NT2/D1 (cell line): ENCODE data around the gene HRH2.

Experiments used
- DNase-seq: peaks from one replicate; pipeline ENCODE4 v3.0.0-alpha.2; 2011; ENCODE audit warnings: low read depth, low spot score
- H3K27me3 ChIP-seq: 2 replicates; pipeline ENCODE4 v1.6.0; 2011; ENCODE audit warnings: mild to moderate bottlenecking; ENCODE audit not compliant: insufficient read length, insufficient read depth
- H3K36me3 ChIP-seq: 2 replicates; pipeline ENCODE4 v1.6.1; 2011; ENCODE audit warnings: mild to moderate bottlenecking, low read length, mixed read lengths; ENCODE audit not compliant: insufficient read depth, insufficient read length
- H3K4me1 ChIP-seq: 2 replicates; pipeline ENCODE4 v1.5.1; 2011; ENCODE audit not compliant: insufficient read depth, insufficient read length
- H3K4me3 ChIP-seq: 2 replicates; pipeline ENCODE4 v1.5.1; 2011; ENCODE audit warnings: low read depth; ENCODE audit not compliant: insufficient read length
- H3K9ac ChIP-seq: 2 replicates; pipeline ENCODE4 v1.6.0; 2011; ENCODE audit warnings: low read depth; ENCODE audit not compliant: insufficient read length
- H3K9me3 ChIP-seq: 2 replicates; pipeline ENCODE4 v1.5.1; 2011; ENCODE audit warnings: mild to moderate bottlenecking, low read length; ENCODE audit not compliant: insufficient read depth
- SUZ12 ChIP-seq: IDR thresholded peaks from 2 replicates; pipeline ENCODE4 v1.6.1; 2011; ENCODE audit not compliant: insufficient read length, insufficient read depth; ENCODE audit errors: extremely low read depth
- YY1 ChIP-seq: IDR thresholded peaks from 2 replicates; pipeline ENCODE4 v1.6.1; 2011; ENCODE audit not compliant: insufficient read length, insufficient read depth
- ZNF274 ChIP-seq: IDR thresholded peaks from 2 replicates; pipeline ENCODE4 v1.6.1; 2011; ENCODE audit warnings: mild to moderate bottlenecking, low read depth, low read length

HRH2 gene

GRCh38 chr5:175710326-175710725 is 52.5 kb downstream of the HRH2 start:
- H3K4me3 ChIP-seq, result no peak overlapping the region
- no peak overlapping the region for H3K9ac ChIP-seq
- TF ChIP-seq ZNF274 (no peak), SUZ12 (no peak), YY1 (no peak)
- H3K27me3 ChIP-seq, result no peaks in the 10 kb centered on the region
- no peaks in the 10 kb centered on the region for H3K4me1 ChIP-seq
- DNase-seq, result no peak
- H3K36me3 ChIP-seq, result peaks cover 3% of the 10 kb centered on the region
- H3K9me3 ChIP-seq, result peaks cover 32% of the 10 kb centered on the region; the same call in 1 of the 2 replicates

GRCh38 chr5:175711031-175711430 is 53.2 kb downstream of the HRH2 start:
- Histone ChIP-seq H3K4me1 (no peaks in the 10 kb centered on the region), H3K36me3 (peaks cover 3% of the 10 kb centered on the region), H3K9me3 (peaks cover 39% of the 10 kb centered on the region), H3K4me3 (no peak overlapping the region), H3K27me3 (no peaks in the 10 kb centered on the region), H3K9ac (no peak overlapping the region)
- TF ChIP-seq ZNF274 (no peak), SUZ12 (no peak), YY1 (no peak)
- no peak for DNase-seq

GRCh38 chr5:175711472-175712312 is 53.8 kb downstream of the HRH2 start:
- DNase-seq, result no peak
- TF ChIP-seq ZNF274 (no peak), YY1 (no peak)
- Histone ChIP-seq H3K9ac (no peak overlapping the region), H3K4me3 (no peak overlapping the region), H3K4me1 (no peaks in the 10 kb centered on the region), H3K36me3 (peaks cover 3% of the 10 kb centered on the region), H3K27me3 (no peaks in the 10 kb centered on the region), H3K9me3 (peaks cover 45% of the 10 kb centered on the region)

- Histone ChIP-seq H3K4me3 (no peak overlapping the region), H3K36me3 (peaks cover 3% of the 10 kb centered on the region), H3K9ac (no peak overlapping the region), H3K9me3 (peaks cover 51% of the 10 kb centered on the region), H3K27me3 (no peaks in the 10 kb centered on the region), H3K4me1 (no peaks in the 10 kb centered on the region)
- TF ChIP-seq YY1 (no peak), SUZ12 (no peak), ZNF274 (no peak)
- no peak for DNase-seq
Observed at GRCh38 chr5:175712313-175712680, 54.4 kb downstream of the HRH2 start.

- H3K9me3 ChIP-seq, result peaks cover 55% of the 10 kb centered on the region
- TF ChIP-seq SUZ12, result no peak
- TF ChIP-seq YY1, result no peak
- TF ChIP-seq ZNF274, result no peak
- no peak overlapping the region for H3K4me3 ChIP-seq
- no peak overlapping the region for H3K9ac ChIP-seq
- no peaks in the 10 kb centered on the region for H3K27me3 ChIP-seq
- DNase-seq, result no peak
- no peaks in the 10 kb centered on the region for H3K4me1 ChIP-seq
- peaks cover 3% of the 10 kb centered on the region for H3K36me3 ChIP-seq
Observed at GRCh38 chr5:175712681-175713085, 54.8 kb downstream of the HRH2 start.

GRCh38 chr5:175713930-175714329 is 56.1 kb downstream of the HRH2 start:
- no peaks in the 10 kb centered on the region for H3K36me3 ChIP-seq
- DNase-seq, result no peak

GRCh38 chr5:175714479-175715085 is 56.7 kb downstream of the HRH2 start:
- no peak overlapping the region for H3K4me3 ChIP-seq
- no peak overlapping the region for H3K9ac ChIP-seq
- peaks cover 51% of the 10 kb centered on the region for H3K9me3 ChIP-seq
- H3K36me3 ChIP-seq, result no peaks in the 10 kb centered on the region
- no peaks in the 10 kb centered on the region for H3K4me1 ChIP-seq
- TF ChIP-seq ZNF274 (no peak), YY1 (no peak), SUZ12 (no peak)
- DNase-seq, result no peak
- H3K27me3 ChIP-seq, result no peaks in the 10 kb centered on the region

More at GRCh38 chr5:175713930-175714329, 56.1 kb downstream of the HRH2 start:
- no peaks in the 10 kb centered on the region for H3K4me1 ChIP-seq
- no peaks in the 10 kb centered on the region for H3K27me3 ChIP-seq
- no peak overlapping the region for H3K9ac ChIP-seq
- peaks cover 56% of the 10 kb centered on the region for H3K9me3 ChIP-seq
- no peak for TF ChIP-seq YY1
- TF ChIP-seq SUZ12, result no peak
- TF ChIP-seq ZNF274, result no peak
- no peak overlapping the region for H3K4me3 ChIP-seq
